ENCODE data around the gene SPTA1. TPM values are rescaled to one million over a fixed set of nuclear protein-coding genes. Genes with fewer than 3 reads are reported as not detected.

Gene SPTA1
- total RNA-seq, 1 experiment from 2014 or later: 0.11 TPM

DNA sequence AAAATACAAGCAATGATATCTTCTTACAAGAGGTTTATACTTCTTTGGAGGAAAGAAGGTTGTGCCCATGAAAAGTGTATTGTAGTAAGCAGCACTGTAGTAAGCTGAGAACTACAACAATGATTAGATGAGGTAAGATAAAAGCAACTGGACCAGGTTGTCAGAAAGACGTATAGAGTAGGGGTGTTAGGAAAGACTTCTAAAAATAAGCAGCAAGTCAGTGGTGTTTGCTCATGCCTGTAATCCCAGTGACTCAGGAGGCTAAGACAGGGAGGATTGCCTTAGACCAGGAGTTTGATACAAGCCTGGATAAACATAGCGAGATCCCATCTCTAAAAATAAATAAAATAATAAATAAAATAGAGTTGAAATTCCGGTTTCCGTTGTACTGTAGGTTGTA, 102.6 kb downstream of the SPTA1 start:
- ChIA-PET CTCF (no interaction called here), POLR2A (no interaction called here)
- H3K27me3 Mint-ChIP-seq (ENCODE audit: low read depth): no peaks in the 10 kb centered on the region
- TF ChIP-seq ELF4 (CRISPR knock-in tag; IDR thresholded peaks at IDR 0.05; ENCODE audit: low read depth) (no peak), KAT7 (CRISPR knock-in tag; IDR thresholded peaks at IDR 0.05; ENCODE audit: borderline replicate concordance) (no peak), JAZF1 (CRISPR knock-in tag; IDR thresholded peaks at IDR 0.05) (no peak), FOXJ3 (CRISPR knock-in tag; IDR thresholded peaks at IDR 0.05; ENCODE audit: borderline replicate concordance) (no peak)
- TF ChIP-seq, protein P1, sequence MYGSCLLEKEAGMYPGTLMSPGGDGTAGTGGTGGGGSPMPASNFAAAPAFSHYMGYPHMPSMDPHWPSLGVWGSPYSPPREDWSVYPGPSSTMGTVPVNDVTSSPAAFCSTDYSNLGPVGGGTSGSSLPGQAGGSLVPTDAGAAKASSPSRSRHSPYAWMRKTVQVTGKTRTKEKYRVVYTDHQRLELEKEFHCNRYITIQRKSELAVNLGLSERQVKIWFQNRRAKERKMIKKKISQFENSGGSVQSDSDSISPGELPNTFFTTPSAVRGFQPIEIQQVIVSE (CRISPR knock-in tag; IDR thresholded peaks at IDR 0.05; ENCODE audit: borderline replicate concordance): no peak
- TF ChIP-seq, protein P2, sequence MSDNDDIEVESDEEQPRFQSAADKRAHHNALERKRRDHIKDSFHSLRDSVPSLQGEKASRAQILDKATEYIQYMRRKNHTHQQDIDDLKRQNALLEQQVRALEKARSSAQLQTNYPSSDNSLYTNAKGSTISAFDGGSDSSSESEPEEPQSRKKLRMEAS (CRISPR knock-in tag; IDR thresholded peaks at IDR 0.05): no peak
- TF ChIP-seq, protein P3, sequence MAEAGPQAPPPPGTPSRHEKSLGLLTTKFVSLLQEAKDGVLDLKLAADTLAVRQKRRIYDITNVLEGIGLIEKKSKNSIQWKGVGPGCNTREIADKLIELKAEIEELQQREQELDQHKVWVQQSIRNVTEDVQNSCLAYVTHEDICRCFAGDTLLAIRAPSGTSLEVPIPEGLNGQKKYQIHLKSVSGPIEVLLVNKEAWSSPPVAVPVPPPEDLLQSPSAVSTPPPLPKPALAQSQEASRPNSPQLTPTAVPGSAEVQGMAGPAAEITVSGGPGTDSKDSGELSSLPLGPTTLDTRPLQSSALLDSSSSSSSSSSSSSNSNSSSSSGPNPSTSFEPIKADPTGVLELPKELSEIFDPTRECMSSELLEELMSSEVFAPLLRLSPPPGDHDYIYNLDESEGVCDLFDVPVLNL (CRISPR knock-in tag; IDR thresholded peaks at IDR 0.05; ENCODE audit: borderline replicate concordance, low read depth): no peak
- ATAC-seq (no peak), DNase-seq (ENCODE audit: low spot score) (no peak)
- H3K36me3 Mint-ChIP-seq: peaks cover 14% of the 10 kb centered on the region
- H3K27ac Mint-ChIP-seq: no peak overlapping the region
- H3K4me3 Mint-ChIP-seq: no peak overlapping the region
- H3K9me3 Mint-ChIP-seq: peaks cover 21% of the 10 kb centered on the region
- H3K4me1 Mint-ChIP-seq: no peaks in the 10 kb centered on the region

DNA sequence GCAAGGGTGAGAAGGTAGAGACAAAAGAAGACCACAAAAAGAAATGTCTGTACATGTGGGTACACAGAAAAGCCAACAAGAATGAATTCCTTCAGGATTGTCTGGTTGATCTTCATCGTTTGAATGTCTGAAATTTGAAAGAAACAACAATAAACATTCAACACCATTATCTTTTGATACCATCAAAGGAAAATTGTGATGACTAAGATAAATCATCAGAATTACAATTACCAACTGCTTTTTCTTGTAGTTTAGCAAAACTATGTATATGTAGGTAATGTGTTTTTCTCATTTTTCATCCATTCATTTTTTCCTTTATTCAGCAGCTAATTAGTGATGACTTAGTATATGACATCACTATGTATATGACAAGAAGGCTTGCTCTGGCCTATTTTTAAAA, 106.8 kb downstream of the SPTA1 start, which contains the start of gene OR10X1:
Gene OR10X1, minus strand, starts transcription at position 167 of the 400 bp plus-strand sequence. Its CDS starts 0 bp downstream, at position 167.
- CTCF ChIA-PET: no interaction called here
- TF ChIP-seq, protein P4, sequence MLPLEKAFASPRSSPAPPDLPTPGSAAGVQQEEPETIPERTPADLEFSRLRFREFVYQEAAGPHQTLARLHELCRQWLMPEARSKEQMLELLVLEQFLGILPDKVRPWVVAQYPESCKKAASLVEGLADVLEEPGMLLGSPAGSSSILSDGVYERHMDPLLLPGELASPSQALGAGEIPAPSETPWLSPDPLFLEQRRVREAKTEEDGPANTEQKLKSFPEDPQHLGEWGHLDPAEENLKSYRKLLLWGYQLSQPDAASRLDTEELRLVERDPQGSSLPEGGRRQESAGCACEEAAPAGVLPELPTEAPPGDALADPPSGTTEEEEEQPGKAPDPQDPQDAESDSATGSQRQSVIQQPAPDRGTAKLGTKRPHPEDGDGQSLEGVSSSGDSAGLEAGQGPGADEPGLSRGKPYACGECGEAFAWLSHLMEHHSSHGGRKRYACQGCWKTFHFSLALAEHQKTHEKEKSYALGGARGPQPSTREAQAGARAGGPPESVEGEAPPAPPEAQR (CRISPR knock-in tag; IDR thresholded peaks at IDR 0.05): no peak
- TF ChIP-seq, protein P5, sequence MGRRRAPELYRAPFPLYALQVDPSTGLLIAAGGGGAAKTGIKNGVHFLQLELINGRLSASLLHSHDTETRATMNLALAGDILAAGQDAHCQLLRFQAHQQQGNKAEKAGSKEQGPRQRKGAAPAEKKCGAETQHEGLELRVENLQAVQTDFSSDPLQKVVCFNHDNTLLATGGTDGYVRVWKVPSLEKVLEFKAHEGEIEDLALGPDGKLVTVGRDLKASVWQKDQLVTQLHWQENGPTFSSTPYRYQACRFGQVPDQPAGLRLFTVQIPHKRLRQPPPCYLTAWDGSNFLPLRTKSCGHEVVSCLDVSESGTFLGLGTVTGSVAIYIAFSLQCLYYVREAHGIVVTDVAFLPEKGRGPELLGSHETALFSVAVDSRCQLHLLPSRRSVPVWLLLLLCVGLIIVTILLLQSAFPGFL (CRISPR knock-in tag; IDR thresholded peaks at IDR 0.05; ENCODE audit: borderline replicate concordance): no peak
- TF ChIP-seq JUN (CRISPR knock-in tag; IDR thresholded peaks at IDR 0.05) (no peak), ZNF317 (CRISPR knock-in tag; IDR thresholded peaks at IDR 0.05; ENCODE audit: borderline replicate concordance, low read depth) (no peak), ZNF396 (CRISPR knock-in tag; IDR thresholded peaks at IDR 0.05; ENCODE audit: borderline replicate concordance) (no peak)
- TF ChIP-seq, protein P6, sequence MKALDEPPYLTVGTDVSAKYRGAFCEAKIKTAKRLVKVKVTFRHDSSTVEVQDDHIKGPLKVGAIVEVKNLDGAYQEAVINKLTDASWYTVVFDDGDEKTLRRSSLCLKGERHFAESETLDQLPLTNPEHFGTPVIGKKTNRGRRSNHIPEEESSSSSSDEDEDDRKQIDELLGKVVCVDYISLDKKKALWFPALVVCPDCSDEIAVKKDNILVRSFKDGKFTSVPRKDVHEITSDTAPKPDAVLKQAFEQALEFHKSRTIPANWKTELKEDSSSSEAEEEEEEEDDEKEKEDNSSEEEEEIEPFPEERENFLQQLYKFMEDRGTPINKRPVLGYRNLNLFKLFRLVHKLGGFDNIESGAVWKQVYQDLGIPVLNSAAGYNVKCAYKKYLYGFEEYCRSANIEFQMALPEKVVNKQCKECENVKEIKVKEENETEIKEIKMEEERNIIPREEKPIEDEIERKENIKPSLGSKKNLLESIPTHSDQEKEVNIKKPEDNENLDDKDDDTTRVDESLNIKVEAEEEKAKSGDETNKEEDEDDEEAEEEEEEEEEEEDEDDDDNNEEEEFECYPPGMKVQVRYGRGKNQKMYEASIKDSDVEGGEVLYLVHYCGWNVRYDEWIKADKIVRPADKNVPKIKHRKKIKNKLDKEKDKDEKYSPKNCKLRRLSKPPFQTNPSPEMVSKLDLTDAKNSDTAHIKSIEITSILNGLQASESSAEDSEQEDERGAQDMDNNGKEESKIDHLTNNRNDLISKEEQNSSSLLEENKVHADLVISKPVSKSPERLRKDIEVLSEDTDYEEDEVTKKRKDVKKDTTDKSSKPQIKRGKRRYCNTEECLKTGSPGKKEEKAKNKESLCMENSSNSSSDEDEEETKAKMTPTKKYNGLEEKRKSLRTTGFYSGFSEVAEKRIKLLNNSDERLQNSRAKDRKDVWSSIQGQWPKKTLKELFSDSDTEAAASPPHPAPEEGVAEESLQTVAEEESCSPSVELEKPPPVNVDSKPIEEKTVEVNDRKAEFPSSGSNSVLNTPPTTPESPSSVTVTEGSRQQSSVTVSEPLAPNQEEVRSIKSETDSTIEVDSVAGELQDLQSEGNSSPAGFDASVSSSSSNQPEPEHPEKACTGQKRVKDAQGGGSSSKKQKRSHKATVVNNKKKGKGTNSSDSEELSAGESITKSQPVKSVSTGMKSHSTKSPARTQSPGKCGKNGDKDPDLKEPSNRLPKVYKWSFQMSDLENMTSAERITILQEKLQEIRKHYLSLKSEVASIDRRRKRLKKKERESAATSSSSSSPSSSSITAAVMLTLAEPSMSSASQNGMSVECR (CRISPR knock-in tag; IDR thresholded peaks at IDR 0.05; ENCODE audit: borderline replicate concordance): no peak
- TF ChIP-seq, protein P7, sequence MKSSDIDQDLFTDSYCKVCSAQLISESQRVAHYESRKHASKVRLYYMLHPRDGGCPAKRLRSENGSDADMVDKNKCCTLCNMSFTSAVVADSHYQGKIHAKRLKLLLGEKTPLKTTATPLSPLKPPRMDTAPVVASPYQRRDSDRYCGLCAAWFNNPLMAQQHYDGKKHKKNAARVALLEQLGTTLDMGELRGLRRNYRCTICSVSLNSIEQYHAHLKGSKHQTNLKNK (CRISPR knock-in tag; IDR thresholded peaks at IDR 0.05): no peak
- TF ChIP-seq, protein P8, sequence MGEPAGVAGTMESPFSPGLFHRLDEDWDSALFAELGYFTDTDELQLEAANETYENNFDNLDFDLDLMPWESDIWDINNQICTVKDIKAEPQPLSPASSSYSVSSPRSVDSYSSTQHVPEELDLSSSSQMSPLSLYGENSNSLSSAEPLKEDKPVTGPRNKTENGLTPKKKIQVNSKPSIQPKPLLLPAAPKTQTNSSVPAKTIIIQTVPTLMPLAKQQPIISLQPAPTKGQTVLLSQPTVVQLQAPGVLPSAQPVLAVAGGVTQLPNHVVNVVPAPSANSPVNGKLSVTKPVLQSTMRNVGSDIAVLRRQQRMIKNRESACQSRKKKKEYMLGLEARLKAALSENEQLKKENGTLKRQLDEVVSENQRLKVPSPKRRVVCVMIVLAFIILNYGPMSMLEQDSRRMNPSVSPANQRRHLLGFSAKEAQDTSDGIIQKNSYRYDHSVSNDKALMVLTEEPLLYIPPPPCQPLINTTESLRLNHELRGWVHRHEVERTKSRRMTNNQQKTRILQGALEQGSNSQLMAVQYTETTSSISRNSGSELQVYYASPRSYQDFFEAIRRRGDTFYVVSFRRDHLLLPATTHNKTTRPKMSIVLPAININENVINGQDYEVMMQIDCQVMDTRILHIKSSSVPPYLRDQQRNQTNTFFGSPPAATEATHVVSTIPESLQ (CRISPR knock-in tag; IDR thresholded peaks at IDR 0.05): no peak
- Mint-ChIP-seq H3K27me3 (ENCODE audit: low read depth) (no peaks in the 10 kb centered on the region), H3K4me1 (no peaks in the 10 kb centered on the region), H3K27ac (no peak within 1 kb of the TSS), H3K9me3 (no peaks in the 10 kb centered on the region), H3K4me3 (no peak within 1 kb of the TSS), H3K36me3 (no peaks in the 10 kb centered on the region)
- DNase-seq (ENCODE audit: low spot score) (no peak), ATAC-seq (no peak)
- POLR2A ChIA-PET: no interaction called here
